Measurements from ENCODE around the gene CCDC51. TPM values are rescaled to one million over a fixed set of nuclear protein-coding genes. Genes with fewer than 3 reads are reported as not detected.
A peak's percentile ranks its signal among the peaks of the same experiment; 100 is the strongest.

Gene CCDC51
- total and polyA plus RNA-seq, 9 of the 15 experiments (the other 6 are each of a cell fraction or from before 2014, with no cell fraction given): 6.5 to 18.6 (median 15.7) TPM

DNA sequence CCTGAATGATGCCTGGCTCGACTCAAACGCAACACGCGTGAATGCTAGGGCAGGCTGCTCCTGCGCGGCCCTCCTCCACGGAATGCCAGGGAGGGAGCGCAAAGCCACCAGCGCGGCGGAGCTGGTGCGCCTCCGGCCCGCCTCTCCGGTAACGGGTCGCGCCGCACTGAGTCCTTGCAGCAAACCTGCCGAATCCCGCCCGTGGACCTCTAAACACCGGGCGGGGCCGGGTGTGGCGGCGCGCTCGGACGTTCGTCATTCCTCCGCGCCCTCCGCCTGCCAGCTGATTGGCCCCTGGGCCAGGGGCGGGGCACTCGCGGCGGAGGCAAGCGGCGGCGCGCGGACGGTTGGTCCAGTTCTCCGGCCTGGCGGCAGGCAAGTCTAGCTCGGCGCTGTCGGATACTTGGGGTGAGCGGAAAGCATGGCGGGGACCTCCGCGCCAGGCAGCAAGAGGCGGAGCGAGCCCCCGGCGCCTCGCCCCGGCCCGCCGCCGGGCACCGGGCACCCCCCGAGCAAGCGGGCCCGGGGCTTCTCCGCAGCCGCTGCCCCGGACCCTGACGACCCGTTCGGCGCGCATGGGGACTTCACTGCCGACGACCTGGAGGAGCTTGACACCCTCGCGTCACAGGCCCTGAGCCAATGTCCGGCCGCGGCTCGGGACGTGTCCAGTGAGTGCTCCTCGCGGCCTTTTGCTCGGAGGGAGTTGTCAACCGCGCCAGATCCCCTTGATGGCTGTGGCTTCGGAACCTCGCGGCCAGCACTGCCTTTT, 6.7 kb upstream of the CCDC51 start, which contains the start of gene ATRIP (continued):
- TF ChIP-seq ZBTB1 (CRISPR knock-in tag; IDR thresholded peaks at IDR 0.05; ENCODE audit: borderline replicate concordance, low read depth) (no peak), SMARCA5 (IDR thresholded peaks at IDR 0.05) (no peak), ZNF695 (CRISPR knock-in tag; IDR thresholded peaks at IDR 0.05) (no peak), CEBPB (tag; IDR thresholded peaks at IDR 0.05) (no peak), MAFF (IDR thresholded peaks at IDR 0.05; ENCODE audit: low read length) (no peak), PTTG1 (tag; IDR thresholded peaks at IDR 0.05; ENCODE audit: low read depth) (no peak), FUS (optimal IDR thresholded peaks at IDR 0.05; ENCODE audit: low read depth, low read length) (no peak), ZNF79 (CRISPR knock-in tag; IDR thresholded peaks at IDR 0.05; ENCODE audit: low read depth) (no peak), DACH1 (IDR thresholded peaks at IDR 0.05; ENCODE audit: partially characterized antibody) (peak; percentile 48), ATF1 (CRISPR knock-in tag; IDR thresholded peaks at IDR 0.05) (peak; percentile 91), ATF1 (tag; IDR thresholded peaks at IDR 0.05) (peak; percentile 98), ZNF316 (IDR thresholded peaks at IDR 0.05) (no peak)
- TF ChIP-seq, protein P1, sequence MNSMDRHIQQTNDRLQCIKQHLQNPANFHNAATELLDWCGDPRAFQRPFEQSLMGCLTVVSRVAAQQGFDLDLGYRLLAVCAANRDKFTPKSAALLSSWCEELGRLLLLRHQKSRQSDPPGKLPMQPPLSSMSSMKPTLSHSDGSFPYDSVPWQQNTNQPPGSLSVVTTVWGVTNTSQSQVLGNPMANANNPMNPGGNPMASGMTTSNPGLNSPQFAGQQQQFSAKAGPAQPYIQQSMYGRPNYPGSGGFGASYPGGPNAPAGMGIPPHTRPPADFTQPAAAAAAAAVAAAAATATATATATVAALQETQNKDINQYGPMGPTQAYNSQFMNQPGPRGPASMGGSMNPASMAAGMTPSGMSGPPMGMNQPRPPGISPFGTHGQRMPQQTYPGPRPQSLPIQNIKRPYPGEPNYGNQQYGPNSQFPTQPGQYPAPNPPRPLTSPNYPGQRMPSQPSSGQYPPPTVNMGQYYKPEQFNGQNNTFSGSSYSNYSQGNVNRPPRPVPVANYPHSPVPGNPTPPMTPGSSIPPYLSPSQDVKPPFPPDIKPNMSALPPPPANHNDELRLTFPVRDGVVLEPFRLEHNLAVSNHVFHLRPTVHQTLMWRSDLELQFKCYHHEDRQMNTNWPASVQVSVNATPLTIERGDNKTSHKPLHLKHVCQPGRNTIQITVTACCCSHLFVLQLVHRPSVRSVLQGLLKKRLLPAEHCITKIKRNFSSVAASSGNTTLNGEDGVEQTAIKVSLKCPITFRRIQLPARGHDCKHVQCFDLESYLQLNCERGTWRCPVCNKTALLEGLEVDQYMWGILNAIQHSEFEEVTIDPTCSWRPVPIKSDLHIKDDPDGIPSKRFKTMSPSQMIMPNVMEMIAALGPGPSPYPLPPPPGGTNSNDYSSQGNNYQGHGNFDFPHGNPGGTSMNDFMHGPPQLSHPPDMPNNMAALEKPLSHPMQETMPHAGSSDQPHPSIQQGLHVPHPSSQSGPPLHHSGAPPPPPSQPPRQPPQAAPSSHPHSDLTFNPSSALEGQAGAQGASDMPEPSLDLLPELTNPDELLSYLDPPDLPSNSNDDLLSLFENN (IDR thresholded peaks at IDR 0.05; ENCODE audit: low read depth in 2 of 2, low read length in 2 of 2): no peak
- TF ChIP-seq, protein P2, sequence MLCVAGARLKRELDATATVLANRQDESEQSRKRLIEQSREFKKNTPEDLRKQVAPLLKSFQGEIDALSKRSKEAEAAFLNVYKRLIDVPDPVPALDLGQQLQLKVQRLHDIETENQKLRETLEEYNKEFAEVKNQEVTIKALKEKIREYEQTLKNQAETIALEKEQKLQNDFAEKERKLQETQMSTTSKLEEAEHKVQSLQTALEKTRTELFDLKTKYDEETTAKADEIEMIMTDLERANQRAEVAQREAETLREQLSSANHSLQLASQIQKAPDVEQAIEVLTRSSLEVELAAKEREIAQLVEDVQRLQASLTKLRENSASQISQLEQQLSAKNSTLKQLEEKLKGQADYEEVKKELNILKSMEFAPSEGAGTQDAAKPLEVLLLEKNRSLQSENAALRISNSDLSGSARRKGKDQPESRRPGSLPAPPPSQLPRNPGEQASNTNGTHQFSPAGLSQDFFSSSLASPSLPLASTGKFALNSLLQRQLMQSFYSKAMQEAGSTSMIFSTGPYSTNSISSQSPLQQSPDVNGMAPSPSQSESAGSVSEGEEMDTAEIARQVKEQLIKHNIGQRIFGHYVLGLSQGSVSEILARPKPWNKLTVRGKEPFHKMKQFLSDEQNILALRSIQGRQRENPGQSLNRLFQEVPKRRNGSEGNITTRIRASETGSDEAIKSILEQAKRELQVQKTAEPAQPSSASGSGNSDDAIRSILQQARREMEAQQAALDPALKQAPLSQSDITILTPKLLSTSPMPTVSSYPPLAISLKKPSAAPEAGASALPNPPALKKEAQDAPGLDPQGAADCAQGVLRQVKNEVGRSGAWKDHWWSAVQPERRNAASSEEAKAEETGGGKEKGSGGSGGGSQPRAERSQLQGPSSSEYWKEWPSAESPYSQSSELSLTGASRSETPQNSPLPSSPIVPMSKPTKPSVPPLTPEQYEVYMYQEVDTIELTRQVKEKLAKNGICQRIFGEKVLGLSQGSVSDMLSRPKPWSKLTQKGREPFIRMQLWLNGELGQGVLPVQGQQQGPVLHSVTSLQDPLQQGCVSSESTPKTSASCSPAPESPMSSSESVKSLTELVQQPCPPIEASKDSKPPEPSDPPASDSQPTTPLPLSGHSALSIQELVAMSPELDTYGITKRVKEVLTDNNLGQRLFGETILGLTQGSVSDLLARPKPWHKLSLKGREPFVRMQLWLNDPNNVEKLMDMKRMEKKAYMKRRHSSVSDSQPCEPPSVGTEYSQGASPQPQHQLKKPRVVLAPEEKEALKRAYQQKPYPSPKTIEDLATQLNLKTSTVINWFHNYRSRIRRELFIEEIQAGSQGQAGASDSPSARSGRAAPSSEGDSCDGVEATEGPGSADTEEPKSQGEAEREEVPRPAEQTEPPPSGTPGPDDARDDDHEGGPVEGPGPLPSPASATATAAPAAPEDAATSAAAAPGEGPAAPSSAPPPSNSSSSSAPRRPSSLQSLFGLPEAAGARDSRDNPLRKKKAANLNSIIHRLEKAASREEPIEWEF (CRISPR knock-in tag; IDR thresholded peaks at IDR 0.05): no peak
- TF ChIP-seq, protein P3, sequence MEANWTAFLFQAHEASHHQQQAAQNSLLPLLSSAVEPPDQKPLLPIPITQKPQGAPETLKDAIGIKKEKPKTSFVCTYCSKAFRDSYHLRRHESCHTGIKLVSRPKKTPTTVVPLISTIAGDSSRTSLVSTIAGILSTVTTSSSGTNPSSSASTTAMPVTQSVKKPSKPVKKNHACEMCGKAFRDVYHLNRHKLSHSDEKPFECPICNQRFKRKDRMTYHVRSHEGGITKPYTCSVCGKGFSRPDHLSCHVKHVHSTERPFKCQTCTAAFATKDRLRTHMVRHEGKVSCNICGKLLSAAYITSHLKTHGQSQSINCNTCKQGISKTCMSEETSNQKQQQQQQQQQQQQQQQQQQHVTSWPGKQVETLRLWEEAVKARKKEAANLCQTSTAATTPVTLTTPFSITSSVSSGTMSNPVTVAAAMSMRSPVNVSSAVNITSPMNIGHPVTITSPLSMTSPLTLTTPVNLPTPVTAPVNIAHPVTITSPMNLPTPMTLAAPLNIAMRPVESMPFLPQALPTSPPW (CRISPR knock-in tag; IDR thresholded peaks at IDR 0.05): peak; percentile 75
- TF ChIP-seq, protein P4, sequence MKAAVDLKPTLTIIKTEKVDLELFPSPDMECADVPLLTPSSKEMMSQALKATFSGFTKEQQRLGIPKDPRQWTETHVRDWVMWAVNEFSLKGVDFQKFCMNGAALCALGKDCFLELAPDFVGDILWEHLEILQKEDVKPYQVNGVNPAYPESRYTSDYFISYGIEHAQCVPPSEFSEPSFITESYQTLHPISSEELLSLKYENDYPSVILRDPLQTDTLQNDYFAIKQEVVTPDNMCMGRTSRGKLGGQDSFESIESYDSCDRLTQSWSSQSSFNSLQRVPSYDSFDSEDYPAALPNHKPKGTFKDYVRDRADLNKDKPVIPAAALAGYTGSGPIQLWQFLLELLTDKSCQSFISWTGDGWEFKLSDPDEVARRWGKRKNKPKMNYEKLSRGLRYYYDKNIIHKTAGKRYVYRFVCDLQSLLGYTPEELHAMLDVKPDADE (conservative IDR thresholded peaks at IDR 0.05; ENCODE audit: control insufficient read depth, low read depth, low read length): 0 out of 2 replicates have a peak, but pooled peaks have one; percentile 20

Data from K562 (cell line).